Measurements from ENCODE around the gene ST3GAL3.

ST3GAL3 gene

GRCh38 chr1:43783671-43784205 lies 76.4 kb downstream of the ST3GAL3 start:
- Histone ChIP-seq H3K27ac (ENCODE audit: low read length) (no peak overlapping the region), H3K4me3 (ENCODE audit: low read length) (no peak overlapping the region), H3K9me3 (ENCODE audit: control insufficient read depth, insufficient read depth, low read length) (no peaks in the 10 kb centered on the region), H3K27me3 (ENCODE audit: control insufficient read depth, insufficient read depth, low read length) (no peaks in the 10 kb centered on the region), H3K36me3 (ENCODE audit: control insufficient read depth, insufficient read depth, low read length) (no peaks in the 10 kb centered on the region), H3K4me1 (ENCODE audit: control insufficient read depth, insufficient read depth, low read length) (0 out of 2 replicates have a peak, but pooled peaks cover 1% of the 10 kb centered on the region)
- no peak for DNase-seq (ENCODE audit: low read depth, low spot score)
- no CpG with 5 or more reads among the region's 3 CpGs for WGBS (ENCODE audit: insufficient coverage, insufficient read length)

- Histone ChIP-seq H3K9me3 (ENCODE audit: control insufficient read depth, insufficient read depth, low read length) (no peaks in the 10 kb centered on the region), H3K27me3 (ENCODE audit: control insufficient read depth, insufficient read depth, low read length) (no peaks in the 10 kb centered on the region), H3K4me3 (ENCODE audit: low read length) (no peak overlapping the region), H3K36me3 (ENCODE audit: control insufficient read depth, insufficient read depth, low read length) (no peaks in the 10 kb centered on the region), H3K4me1 (ENCODE audit: control insufficient read depth, insufficient read depth, low read length) (0 out of 2 replicates have a peak, but pooled peaks cover 1% of the 10 kb centered on the region), H3K27ac (ENCODE audit: low read length) (no peak overlapping the region)
- WGBS (ENCODE audit: insufficient coverage, insufficient read length), result no CpG with 5 or more reads among the region's 13 CpGs
- no peak for DNase-seq (ENCODE audit: low read depth, low spot score)
These were observed 79.0 kb downstream of the ST3GAL3 start for GRCh38 chr1:43786201-43786958.

- WGBS (ENCODE audit: insufficient coverage, insufficient read length), result no CpG with 5 or more reads among the region's 1 CpG
These were observed 79.6 kb downstream of the ST3GAL3 start for GRCh38 chr1:43786960-43787359.

GRCh38 chr1:43789604-43790550 lies 82.5 kb downstream of the ST3GAL3 start:
- Histone ChIP-seq H3K36me3 (ENCODE audit: control insufficient read depth, insufficient read depth, low read length) (no peaks in the 10 kb centered on the region), H3K9me3 (ENCODE audit: control insufficient read depth, insufficient read depth, low read length) (no peaks in the 10 kb centered on the region), H3K4me1 (ENCODE audit: control insufficient read depth, insufficient read depth, low read length) (no peaks in the 10 kb centered on the region), H3K4me3 (ENCODE audit: low read length) (no peak overlapping the region), H3K27ac (ENCODE audit: low read length) (no peak overlapping the region), H3K27me3 (ENCODE audit: control insufficient read depth, insufficient read depth, low read length) (no peaks in the 10 kb centered on the region)
- no CpG with 5 or more reads among the region's 3 CpGs for WGBS (ENCODE audit: insufficient coverage, insufficient read length)
- no peak for DNase-seq (ENCODE audit: low read depth, low spot score)

More at GRCh38 chr1:43786960-43787359, 79.6 kb downstream of the ST3GAL3 start:
- Histone ChIP-seq H3K9me3 (ENCODE audit: control insufficient read depth, insufficient read depth, low read length) (no peaks in the 10 kb centered on the region), H3K4me3 (ENCODE audit: low read length) (no peak overlapping the region), H3K27ac (ENCODE audit: low read length) (no peak overlapping the region), H3K4me1 (ENCODE audit: control insufficient read depth, insufficient read depth, low read length) (0 out of 2 replicates have a peak, but pooled peaks cover 1% of the 10 kb centered on the region), H3K27me3 (ENCODE audit: control insufficient read depth, insufficient read depth, low read length) (no peaks in the 10 kb centered on the region), H3K36me3 (ENCODE audit: control insufficient read depth, insufficient read depth, low read length) (no peaks in the 10 kb centered on the region)
- DNase-seq (ENCODE audit: low read depth, low spot score), result no peak

- H3K9me3 ChIP-seq (ENCODE audit: control insufficient read depth, insufficient read depth, low read length), result no peaks in the 10 kb centered on the region
- H3K4me1 ChIP-seq (ENCODE audit: control insufficient read depth, insufficient read depth, low read length), result no peaks in the 10 kb centered on the region
- no peak overlapping the region for H3K4me3 ChIP-seq (ENCODE audit: low read length)
- WGBS (ENCODE audit: insufficient coverage, insufficient read length), result no CpG with 5 or more reads among the region's 2 CpGs
- DNase-seq (ENCODE audit: low read depth, low spot score), result no peak
- H3K27ac ChIP-seq (ENCODE audit: low read length), result no peak overlapping the region
- H3K27me3 ChIP-seq (ENCODE audit: control insufficient read depth, insufficient read depth, low read length), result no peaks in the 10 kb centered on the region
- no peaks in the 10 kb centered on the region for H3K36me3 ChIP-seq (ENCODE audit: control insufficient read depth, insufficient read depth, low read length)
These were observed 83.9 kb downstream of the ST3GAL3 start for GRCh38 chr1:43791243-43791642.

GRCh38 chr1:43796111-43796581 lies 88.8 kb downstream of the ST3GAL3 start:
- Histone ChIP-seq H3K27ac (ENCODE audit: low read length) (no peak overlapping the region), H3K9me3 (ENCODE audit: control insufficient read depth, insufficient read depth, low read length) (no peaks in the 10 kb centered on the region), H3K27me3 (ENCODE audit: control insufficient read depth, insufficient read depth, low read length) (no peaks in the 10 kb centered on the region), H3K4me3 (ENCODE audit: low read length) (no peak overlapping the region), H3K36me3 (ENCODE audit: control insufficient read depth, insufficient read depth, low read length) (no peaks in the 10 kb centered on the region), H3K4me1 (ENCODE audit: control insufficient read depth, insufficient read depth, low read length) (no peaks in the 10 kb centered on the region)
- DNase-seq (ENCODE audit: low read depth, low spot score), result no peak
- no CpG with 5 or more reads among the region's 1 CpG for WGBS (ENCODE audit: insufficient coverage, insufficient read length)

GRCh38 chr1:43797891-43798290 lies 90.6 kb downstream of the ST3GAL3 start:
- DNase-seq (ENCODE audit: low read depth, low spot score), result no peak
- no peaks in the 10 kb centered on the region for H3K9me3 ChIP-seq (ENCODE audit: control insufficient read depth, insufficient read depth, low read length)
- no CpG with 5 or more reads among the region's 3 CpGs for WGBS (ENCODE audit: insufficient coverage, insufficient read length)
- H3K27me3 ChIP-seq (ENCODE audit: control insufficient read depth, insufficient read depth, low read length), result no peaks in the 10 kb centered on the region
- no peak overlapping the region for H3K4me3 ChIP-seq (ENCODE audit: low read length)
- H3K4me1 ChIP-seq (ENCODE audit: control insufficient read depth, insufficient read depth, low read length), result no peaks in the 10 kb centered on the region
- no peak overlapping the region for H3K27ac ChIP-seq (ENCODE audit: low read length)
- H3K36me3 ChIP-seq (ENCODE audit: control insufficient read depth, insufficient read depth, low read length), result no peaks in the 10 kb centered on the region

- no peak overlapping the region for H3K27ac ChIP-seq (ENCODE audit: low read length)
- no CpG with 5 or more reads among the region's 4 CpGs for WGBS (ENCODE audit: insufficient coverage, insufficient read length)
- no peak for DNase-seq (ENCODE audit: low read depth, low spot score)
These were observed 92.6 kb downstream of the ST3GAL3 start for GRCh38 chr1:43799656-43800635.

GRCh38 chr1:43800771-43801170 lies 93.4 kb downstream of the ST3GAL3 start:
- Histone ChIP-seq H3K4me1 (ENCODE audit: control insufficient read depth, insufficient read depth, low read length) (no peaks in the 10 kb centered on the region; the same call in 1 of the 2 replicates), H3K27ac (ENCODE audit: low read length) (no peak overlapping the region)

More at GRCh38 chr1:43799656-43800635, 92.6 kb downstream of the ST3GAL3 start:
- no peaks in the 10 kb centered on the region for H3K27me3 ChIP-seq (ENCODE audit: control insufficient read depth, insufficient read depth, low read length)
- no peaks in the 10 kb centered on the region for H3K9me3 ChIP-seq (ENCODE audit: control insufficient read depth, insufficient read depth, low read length)
- H3K4me3 ChIP-seq (ENCODE audit: low read length), result no peak overlapping the region
- H3K36me3 ChIP-seq (ENCODE audit: control insufficient read depth, insufficient read depth, low read length), result no peaks in the 10 kb centered on the region
- H3K4me1 ChIP-seq (ENCODE audit: control insufficient read depth, insufficient read depth, low read length), result no peaks in the 10 kb centered on the region; the same call in 1 of the 2 replicates

More at GRCh38 chr1:43800771-43801170, 93.4 kb downstream of the ST3GAL3 start:
- Histone ChIP-seq H3K4me3 (ENCODE audit: low read length) (no peak overlapping the region), H3K36me3 (ENCODE audit: control insufficient read depth, insufficient read depth, low read length) (no peaks in the 10 kb centered on the region), H3K9me3 (ENCODE audit: control insufficient read depth, insufficient read depth, low read length) (no peaks in the 10 kb centered on the region), H3K27me3 (ENCODE audit: control insufficient read depth, insufficient read depth, low read length) (no peaks in the 10 kb centered on the region)
- WGBS (ENCODE audit: insufficient coverage, insufficient read length), result no CpG with 5 or more reads among the region's 3 CpGs
- DNase-seq (ENCODE audit: low read depth, low spot score), result no peak

Data from iPS DF 6.9 (cell line).